Muscle of arm (tissue), 12 donors: ENCODE results near the gene SF3B1. TPM values are rescaled to one million over a fixed set of nuclear protein-coding genes. Genes with fewer than 3 reads are reported as not detected.
"Not testable (repeated sequence)": the region's sequence is repeated elsewhere in the genome, so short reads cannot be mapped to it uniquely, and the experiment has no call there.

Experiments used
- DNase-seq: peaks from one replicate; pipeline ENCODE4 v3.0.0-alpha.2; 2013
- polyA plus RNA-seq, 12 donors: library from polyadenylated mRNA; unstranded; fragments of 120-200 nt; gene quantifications; one replicate each; pipeline ENCODE4 v1.2.1, GENCODE V29; 2013; ENCODE audit not compliant: insufficient read length in 12 of 12

The SF3B1 gene
- polyA plus RNA-seq, 12 donors = 239 to 458 (median 345) TPM

GRCh38 chr2:197437380-197437779 is 2.6 kb upstream of the SF3B1 start:
- DNase-seq = no peak

DNA sequence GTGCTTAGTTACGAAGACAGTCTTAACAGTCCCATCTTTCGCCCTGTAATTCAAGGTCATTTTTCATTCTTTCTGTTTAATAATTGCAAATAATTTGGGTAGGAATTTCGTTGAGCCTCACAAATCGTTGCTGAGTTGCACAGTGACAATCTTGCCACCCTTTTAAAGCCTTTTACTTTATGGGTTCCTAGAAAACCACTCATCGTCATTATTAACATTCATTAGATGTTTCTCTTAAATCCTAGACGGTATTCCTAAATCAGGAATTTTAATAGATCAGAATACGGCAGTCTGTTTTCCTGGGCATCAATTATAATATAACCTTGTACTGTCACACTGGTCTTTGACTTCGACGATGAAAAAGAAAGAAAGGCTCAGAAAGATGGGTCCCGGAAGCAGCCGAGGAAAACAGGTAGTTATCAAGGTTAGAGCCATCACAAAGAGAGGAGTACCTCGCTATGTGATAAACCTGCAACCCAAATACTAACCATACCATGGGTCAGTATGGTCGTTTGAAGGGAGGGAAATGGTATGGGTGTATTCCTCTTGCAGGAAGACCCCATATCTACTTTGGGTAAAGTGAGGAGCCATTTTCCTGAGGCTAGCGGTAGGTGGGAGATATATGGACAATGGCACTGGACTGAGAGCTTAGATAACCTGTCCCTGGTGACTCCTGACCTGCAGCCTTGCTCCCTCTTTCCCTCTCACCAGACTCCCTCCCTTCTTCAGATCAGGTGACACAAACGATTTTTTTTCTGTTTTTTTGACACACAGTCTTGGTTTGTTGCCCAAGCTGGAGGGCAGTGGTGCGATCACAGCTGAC is 981 bp upstream of the SF3B1 start:
- DNase-seq = peak; percentile 21

GRCh38 chr2:197433780-197434438 is 919 bp downstream of the SF3B1 start:
- peak; percentile 54 for DNase-seq

DNA sequence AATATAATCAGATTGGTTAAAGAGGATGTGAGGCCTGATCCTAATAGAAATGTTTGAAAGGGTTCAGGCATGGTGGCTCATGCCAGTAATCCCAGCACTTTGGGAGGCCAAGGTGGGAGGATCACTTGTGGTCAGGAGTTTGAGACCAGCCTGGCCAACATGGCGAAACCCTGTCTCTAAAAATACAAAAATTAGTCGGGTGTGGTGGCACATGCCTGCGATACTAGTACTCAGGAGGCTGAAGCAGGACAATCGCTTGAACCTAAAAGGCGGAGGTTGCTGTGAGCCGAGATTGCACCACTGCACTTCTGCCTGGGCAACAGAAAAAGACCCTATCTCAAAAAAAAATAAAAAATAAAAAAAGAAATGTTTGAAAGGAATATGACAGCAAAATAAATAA is 2.3 kb downstream of the SF3B1 start:
- DNase-seq = not testable (repeated sequence)

DNA sequence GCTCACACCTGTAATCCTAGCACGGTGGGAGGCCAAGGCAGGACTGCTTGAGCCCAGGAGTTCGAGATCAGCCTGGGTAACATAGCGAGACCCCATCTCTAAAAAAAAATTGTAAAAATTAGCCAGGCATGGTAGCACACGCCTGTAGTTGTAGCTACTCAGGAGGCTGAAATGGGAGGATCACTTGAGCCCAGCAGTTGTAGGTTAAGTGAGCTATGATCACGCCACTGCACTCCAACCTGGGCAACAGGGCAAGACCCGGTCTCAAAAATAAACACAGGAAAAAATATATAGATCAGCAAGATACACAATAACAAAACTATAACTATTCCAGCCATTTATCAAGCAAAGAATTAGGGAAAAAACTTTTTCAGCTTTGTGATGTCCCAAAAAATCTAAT is 3.0 kb downstream of the SF3B1 start:
- DNase-seq = no peak

GRCh38 chr2:197427986-197428385 is 6.8 kb downstream of the SF3B1 start:
- DNase-seq = no peak

- no peak for DNase-seq
Measured at GRCh38 chr2:197426723-197427603, 7.9 kb downstream of the SF3B1 start.

GRCh38 chr2:197425550-197425949 is 9.3 kb downstream of the SF3B1 start:
- DNase-seq = no peak

DNA sequence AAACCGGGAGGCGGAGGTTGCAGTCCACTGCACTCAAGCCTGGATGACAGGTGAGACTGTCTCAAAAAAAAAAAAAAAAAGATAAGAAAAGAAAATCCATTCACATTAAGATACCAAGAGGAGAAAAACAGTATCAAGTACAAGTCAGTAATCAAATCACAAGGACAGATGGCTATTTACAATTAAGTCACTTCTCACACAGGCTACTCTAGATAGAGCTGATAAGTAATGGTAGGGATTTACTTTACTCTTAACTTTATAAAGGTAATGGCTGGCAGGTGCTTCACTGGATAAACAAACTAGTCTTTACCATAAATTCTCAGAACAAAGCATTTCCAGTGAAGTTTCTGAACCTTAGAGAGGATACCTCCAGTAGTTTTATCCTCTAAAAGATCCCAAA is 11.5 kb downstream of the SF3B1 start:
- no peak for DNase-seq

DNA sequence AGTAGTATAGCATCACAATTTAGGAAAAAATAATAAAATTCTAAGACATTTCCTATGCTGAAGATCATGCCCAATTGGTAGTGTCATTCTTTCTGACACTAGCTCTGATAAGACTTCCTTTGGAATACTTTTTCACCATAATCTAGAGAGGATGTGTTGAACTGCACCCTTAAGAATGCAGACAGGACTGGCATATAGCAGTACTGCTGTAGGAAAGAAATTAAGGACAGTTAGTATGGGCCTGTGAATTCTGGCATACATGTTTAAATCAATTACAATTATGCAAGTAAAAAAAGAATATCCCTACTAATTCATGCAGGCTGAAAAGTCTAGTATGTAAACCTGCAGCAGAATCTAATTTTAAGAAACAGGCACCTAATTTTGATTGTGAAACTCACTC is 15.4 kb downstream of the SF3B1 start:
- DNase-seq = no peak

DNA sequence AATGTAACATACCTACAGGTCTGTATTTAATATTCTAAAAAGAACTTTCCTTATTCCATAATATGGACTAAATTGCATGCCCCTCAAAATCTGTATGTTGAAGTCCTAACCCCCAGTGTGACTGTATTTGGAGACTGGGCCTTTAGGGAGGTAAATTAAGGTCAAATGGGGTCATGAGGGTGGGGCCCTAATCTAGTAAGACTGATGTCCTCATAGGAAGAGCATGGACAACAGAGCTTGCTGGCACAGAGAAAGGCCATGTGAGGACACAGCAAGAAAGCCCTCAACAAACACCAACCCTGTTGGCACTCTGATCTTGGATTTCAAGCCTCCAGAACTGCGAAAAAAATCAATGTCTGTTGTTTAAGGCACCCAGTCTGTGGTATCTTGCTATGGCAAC is 18.6 kb downstream of the SF3B1 start:
- no peak for DNase-seq

GRCh38 chr2:197414515-197414914 is 20.3 kb downstream of the SF3B1 start:
- DNase-seq = no peak

DNA sequence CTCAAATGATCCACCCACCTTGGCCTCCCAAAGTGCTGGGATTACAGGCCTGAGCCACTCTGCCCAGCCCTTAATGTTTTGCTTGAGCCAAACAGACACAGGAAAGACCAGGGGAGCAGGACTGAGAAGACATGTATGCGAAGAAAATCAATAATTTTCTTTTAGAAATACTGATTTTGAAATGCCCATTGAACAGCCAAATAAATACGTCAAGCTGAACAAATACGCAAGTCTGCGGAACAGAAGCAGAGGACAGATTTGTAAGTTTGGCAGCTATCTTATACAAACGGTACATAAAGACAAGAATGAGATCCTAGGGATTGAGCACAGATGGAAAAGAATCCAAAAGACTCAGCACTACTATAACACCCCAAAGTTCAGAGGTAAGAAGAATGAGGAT is 20.8 kb downstream of the SF3B1 start:
- DNase-seq = no peak

- no peak for DNase-seq
Measured at GRCh38 chr2:197405582-197405981, 29.2 kb downstream of the SF3B1 start.

DNA sequence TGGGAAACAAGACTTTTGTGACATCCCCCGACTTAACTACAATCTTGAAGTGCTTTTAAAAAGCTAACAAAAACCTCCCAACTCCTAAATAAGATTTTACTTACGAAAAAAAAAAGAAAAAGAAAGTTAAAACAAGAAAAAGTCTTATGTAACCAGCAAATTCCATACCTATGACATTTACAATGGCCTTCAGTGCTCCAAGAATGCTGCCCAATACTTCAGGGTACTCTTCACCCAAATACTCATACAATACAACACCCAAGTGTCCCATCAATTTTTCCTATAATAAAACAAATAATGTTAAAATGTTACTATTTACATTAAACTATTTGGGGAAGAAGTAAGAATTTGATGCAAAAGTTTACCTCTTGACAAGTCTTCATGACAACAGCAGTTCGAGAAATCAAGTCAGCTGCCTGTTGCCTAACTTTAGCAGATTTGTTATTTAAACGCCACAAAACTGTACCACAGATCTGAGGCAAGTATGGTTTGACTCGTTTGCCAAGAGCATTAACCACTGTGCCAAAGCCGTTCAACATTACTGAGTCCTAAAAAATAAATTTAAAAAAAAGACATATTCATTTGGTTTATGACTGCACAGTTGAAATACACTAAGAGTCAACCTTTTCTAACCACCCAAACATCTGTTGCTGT is 34.8 kb downstream of the SF3B1 start:
- DNase-seq = no peak

- no peak for DNase-seq
Measured at GRCh38 chr2:197398913-197399312, 35.9 kb downstream of the SF3B1 start.

DNA sequence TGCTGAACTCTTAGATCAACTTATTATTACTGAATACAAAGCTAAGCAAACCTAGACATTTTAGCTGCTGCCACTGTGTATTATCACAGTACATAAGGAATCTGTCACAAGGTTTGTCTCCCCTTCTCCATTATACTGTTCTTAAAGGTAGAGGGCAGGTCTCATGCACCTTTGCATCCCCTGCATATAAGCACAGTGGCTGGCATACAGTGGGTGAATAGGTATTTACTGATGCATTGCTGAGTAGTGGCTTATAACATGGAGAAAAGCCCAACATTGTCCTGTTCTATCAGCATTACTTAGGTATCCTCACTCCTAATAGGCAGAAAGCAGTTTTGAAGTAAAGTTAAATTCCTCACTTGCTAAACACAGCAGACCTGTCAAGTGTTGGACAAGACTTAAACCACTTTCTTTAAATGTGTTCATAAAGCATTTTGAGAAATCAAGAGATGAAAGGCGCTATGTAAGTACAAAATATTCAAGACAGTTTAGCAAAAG is 43.6 kb downstream of the SF3B1 start:
- no peak for DNase-seq

DNA sequence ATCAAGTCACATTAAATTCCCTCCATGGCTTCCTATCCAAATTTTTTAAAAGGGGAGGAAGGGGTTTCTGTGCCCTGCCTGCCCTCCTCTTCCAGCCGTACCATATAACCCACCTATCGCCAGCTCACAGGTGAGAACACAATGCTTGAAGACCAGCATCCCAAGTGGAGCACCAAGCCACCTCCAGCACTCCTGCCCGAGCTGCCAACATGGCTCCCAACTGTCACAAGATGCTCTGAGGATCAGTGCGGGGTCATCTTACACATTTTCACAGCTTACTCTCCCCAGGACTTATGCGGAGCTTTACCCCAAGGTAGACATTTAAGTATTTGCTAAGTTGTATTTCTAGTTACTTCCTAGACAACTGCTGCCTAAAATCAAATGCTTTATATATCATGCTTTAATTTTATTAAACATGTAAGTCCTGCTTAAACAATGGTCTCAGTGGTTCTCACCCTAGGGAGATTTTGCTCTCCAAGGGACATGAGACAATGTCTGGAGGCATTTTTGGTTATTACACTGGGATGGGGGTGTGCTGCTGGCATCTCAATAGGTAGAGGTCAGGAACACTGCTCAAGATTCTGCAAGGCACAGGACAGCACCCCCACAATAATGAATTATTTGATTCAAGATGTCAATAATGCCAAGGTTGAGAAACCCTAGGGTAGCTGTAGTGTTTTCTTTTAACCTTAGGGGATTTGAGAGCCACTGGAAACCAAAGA is 45.8 kb downstream of the SF3B1 start:
- no peak for DNase-seq

GRCh38 chr2:197387179-197387578 is 47.6 kb downstream of the SF3B1 start:
- DNase-seq = no peak

DNA sequence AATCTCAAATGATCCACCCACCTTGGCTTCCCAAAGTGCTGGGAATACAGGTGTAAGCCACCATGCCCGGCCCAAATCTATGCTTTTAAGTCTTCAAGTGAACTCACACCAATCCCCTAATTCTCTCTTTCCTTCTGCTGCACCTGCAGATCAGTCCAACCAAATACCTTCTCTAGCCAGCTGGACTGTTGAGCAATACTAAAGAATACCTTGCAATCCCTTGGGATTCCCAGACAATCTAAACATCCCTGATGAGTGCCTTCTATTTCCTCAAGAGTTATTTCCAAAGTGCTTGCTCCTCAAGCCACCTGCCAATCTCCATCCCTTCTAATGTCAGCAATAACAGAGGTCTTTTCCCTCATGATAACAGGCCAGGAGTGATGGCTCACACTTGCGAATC is 48.6 kb downstream of the SF3B1 start:
- no peak for DNase-seq

DNA sequence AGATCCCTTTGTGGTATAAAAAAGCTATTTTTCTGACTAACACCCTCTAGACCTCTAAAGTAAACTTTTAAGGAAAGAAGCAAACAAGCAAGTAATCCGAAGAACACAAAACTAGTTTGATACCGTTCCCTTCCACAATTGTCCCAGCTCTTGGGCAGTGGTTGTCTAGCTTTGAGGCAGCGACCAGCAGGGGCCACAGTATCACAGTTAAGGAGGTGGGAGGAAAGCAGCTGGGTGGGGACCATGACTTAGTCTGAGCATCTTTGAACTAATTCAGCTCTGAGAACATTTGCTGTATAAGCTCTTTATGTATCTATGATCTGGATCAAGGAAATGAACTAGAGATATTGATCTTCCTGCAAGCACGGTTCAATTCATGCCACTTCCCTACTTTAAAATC is 51.0 kb downstream of the SF3B1 start:
- DNase-seq = no peak
